HG03095 (cell line): ENCODE data around the gene HIF3A.
"Not testable (repeated sequence)": the region's sequence is repeated elsewhere in the genome, so short reads cannot be mapped to it uniquely, and the experiment has no call there.

ENCODE experiments used
- ATAC-seq: cut with Tn5 transposase; IDR thresholded peaks from one replicate; pipeline ENCODE4 v1.9.1; 2021; ENCODE audit warnings: moderate library complexity; ENCODE audit not compliant: unreplicated experiment

Gene HIF3A

DNA sequence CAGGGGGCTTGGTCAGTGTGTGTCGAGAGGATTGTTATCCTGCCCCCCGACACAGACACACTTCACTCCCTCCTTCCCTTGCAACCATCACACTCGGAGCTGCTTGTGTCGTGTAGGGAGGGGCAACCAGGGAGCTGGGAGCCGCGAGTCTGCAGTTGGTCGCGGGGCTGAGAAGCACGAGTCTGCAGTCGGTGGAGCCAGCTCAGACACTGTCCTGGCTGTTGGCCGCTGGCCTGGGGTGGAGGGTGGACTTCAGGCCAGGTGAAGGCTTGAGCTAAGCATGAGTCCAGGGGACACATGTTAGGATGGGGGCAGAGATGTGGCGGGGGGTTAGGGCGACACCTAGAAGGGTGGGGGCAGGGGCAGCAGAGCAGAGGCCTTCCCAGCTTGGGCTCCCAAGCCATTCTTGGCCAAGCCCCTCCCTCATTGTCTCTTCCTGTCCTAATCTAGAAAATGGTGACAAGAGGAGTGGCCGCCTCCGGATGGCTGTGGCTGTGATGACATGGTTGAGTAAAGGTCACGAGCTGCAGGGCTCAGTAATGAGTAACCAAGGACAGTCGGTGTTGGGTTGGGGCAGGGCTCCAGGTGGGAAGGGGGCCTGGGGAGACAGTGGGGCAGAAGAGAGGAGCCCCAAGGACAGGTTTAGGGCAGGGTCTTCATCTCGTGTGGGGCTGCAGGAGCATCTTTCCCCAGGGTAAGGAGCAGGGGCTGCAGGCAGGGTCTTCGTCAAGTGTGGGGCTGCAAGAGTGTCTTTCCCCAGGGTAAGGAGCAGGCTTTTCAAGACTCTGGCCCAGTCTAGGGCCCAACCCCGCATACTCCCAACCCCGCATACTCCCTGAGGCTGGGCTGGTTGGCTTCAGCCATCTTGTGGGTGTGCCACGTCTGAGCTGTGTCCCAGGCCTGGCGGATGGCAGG is 58.6 kb downstream of the HIF3A start:
- no peak for ATAC-seq

GRCh38 chr19:46356149-46357055 is 59.6 kb downstream of the HIF3A start:
- no peak for ATAC-seq

DNA sequence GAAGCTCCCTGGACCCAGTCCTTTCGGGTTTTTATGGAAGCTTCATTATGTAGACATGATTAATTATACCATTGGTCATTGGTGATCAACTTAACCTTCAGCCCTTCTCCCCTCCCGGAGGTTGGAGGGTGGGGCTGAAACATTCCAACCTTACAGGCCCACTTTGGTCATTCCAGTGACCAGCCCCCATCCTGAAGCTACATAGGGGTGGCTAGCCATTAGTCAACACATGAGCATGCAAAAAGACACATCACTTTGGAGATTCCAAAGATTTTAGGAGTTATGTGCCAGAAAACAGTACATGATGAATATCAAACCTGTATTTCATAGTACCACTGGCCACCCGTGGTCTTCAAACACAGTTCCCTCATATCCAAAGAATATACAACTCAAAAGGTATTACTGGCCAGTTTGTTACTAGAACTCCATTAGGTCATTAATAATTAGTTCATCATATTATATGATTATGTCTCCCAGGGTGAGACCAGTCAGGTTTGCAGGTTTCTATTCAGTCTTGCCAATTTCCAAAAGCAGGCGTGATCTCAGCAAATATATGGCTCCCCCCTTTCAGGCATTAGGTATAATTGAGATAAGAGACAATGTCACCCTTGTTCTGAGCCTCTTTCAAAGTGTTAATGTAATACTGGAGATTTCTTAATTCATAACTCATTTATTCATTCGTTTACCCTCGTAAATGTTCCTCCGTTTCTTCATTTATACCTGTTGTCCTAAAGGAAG is 61.2 kb downstream of the HIF3A start:
- no peak for ATAC-seq

- ATAC-seq = no peak
Observed at GRCh38 chr19:46361915-46362314, 65.1 kb downstream of the HIF3A start.

DNA sequence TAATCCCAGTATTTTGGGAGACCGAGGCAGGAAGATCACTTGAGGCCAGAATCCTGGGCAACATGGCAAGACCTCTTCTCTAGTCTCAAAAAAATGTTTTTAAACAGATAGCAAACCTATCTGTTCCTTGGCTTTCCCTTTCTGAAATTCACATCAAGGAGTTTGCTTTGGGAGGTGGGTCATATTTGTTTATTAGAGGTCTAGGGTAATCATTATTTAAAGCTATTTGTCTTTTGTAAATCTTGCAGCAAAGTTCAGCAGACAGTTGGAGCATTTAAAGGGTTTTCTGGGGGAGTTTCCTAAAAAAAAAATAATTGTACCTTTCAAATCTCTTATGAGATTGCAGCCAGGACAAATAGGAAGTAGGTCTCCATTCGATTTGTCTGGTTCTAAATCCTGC is 67.5 kb downstream of the HIF3A start:
- no peak for ATAC-seq

DNA sequence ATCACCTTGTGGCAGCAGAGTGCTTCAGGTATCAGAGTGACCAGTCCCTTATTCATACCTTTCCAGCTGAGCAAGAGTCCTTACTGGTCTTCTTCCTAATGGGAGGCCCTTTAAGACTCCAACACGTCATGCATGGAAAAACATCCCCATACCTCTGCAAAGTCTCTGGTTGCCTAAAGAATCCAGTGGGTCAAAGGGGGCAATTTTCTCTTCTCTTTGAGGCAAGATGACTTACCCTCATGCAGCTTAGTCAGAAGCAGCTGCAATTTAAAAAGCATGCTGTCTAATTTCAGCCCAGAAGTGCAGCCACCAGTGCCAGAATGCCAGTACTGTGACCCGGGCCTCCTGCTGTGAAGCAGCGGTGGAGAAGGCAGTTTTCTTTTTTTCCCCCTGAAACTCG is 68.7 kb downstream of the HIF3A start:
- ATAC-seq = no peak

DNA sequence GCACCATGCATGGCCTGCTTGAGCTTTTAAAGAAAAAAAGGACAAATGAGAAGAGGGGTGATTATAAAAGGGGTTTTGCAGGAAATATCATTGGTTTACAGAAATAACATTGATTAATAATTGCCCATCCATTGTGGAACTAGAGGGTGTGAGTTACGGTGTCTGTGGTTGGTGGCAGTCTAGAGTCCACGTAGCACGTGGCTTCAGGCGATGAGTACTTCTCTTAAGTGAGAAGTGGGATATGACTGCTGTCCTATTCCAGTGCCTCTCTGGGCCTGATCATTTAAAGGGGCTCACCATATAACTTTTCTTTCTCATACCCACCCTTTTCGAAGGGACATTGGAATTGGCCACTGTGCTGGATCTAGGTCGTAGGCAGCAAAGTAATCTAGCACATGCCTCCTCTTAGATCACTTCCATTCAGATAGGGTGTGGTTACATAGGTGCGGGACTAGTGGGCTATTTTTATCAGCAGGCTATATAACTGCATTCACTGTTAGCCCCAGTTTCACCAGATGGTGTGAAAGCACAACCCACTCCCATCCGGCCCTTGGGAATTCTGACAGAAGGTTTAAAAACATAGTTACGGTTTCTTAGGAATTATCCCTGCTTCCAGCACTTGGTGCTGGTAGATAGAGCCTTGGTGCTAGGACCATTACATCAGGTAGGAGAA is 69.9 kb downstream of the HIF3A start:
- no peak for ATAC-seq

- ATAC-seq = no peak
Observed at GRCh38 chr19:46367426-46367825, 70.6 kb downstream of the HIF3A start.

DNA sequence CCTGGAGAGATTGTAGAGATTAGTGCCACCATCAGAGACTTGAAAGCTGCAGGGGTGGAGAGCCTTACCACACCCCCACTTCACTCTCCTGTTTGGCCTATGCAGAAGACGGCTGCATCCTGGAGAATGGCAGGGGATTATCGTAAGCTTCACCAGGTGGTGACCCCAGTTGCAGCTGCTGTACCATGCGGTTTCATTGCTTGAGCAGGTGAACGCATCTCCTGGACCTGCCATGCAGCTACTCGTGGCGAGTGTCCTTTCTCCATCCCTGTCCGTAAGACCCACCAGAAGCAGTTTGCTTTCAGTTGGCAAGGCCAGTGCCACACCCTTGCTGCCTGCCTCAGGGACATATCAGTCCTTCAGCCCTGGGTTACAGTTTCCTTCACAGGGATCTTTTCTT is 71.3 kb downstream of the HIF3A start:
- ATAC-seq = no peak

DNA sequence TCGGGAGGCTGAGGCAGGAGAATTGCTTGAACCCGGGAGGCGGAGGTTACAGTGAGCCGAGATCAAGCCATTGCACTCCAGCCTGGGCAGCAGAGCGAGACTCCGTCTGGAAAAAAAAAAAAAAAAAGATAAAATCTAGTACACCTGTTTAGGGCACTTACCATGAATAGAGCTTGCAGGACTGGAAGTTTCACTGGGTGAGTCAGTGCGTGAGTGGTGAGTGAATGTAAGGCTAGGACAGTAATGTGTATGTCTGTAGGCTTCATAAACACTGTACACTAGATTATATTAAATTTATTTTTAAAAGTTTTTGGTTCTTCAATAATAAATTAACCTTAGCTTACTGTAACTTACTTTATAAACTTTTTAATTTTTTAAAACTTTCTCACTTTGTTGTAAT is 73.0 kb downstream of the HIF3A start:
- no peak for ATAC-seq

GRCh38 chr19:46371371-46371901 is 74.6 kb downstream of the HIF3A start:
- no peak for ATAC-seq

DNA sequence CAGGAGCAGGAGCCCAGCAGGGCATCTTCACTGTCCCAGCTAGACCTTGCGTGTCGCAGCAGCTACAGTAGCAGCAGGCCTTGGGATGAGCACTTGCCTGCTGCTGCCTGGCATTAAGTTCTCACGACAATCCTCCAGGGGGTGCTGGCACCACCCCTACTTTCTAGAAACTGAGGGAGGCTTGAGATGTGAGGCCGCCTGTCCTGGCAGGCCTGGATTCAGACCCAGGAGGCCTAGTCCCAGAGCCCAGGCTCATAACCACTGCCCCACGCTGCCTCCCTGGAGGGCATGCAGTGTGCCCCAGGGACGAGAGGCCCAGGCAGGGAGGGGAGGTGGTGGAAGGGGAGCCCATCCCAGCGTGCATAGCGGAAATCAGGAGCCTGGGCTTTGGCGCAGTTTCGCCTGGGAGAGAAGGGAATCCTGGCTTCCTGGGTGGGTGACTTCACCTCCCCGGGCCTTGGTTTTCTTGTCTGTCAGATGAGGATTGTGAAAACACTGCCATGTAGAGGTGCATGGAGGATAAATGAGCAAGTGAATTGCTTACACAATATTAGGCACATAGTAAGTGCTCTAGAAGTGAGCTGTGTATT is 76.2 kb downstream of the HIF3A start:
- no peak for ATAC-seq

DNA sequence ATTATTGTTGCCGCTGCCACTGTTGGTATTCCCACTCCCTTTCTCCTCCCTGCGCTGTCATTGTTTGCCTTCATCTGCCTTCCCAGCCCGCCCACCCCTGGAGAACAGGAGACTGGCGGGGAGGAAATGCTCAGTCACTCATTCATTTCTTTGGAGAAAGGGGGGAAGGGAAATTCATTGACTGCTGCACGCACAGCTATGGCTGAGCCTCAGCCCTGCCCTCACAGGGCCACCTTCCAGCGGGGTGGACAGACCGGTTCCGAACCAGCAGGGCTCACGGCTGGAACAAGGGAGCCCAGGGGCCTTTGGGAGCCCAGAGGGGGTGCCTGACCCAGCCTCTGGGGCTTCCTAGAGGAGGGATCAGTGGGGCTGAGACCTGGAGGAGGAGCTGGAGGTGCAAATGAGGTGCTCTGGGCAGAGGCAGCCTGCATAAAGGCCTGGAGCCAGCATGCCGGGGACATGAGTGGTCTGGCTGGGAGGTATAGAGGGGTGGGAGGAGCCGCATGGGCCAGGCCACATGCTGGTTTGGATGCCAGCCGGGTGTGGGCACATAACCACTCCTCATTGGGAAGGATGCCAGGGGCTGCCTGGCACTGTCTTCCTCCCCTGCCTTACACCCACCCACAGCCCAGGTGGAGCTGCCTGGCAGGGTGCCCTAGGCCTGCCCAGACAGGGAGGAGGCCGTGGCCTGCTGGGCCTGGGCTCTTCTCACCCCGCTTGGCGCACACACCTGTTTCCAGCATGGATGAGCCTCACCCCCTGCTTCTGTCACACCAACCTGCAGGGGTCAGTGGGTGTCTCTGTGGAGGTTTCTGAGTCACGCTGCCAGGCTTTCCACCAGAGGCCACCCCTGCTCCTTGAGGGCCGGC is 76.9 kb downstream of the HIF3A start:
- ATAC-seq = no peak

DNA sequence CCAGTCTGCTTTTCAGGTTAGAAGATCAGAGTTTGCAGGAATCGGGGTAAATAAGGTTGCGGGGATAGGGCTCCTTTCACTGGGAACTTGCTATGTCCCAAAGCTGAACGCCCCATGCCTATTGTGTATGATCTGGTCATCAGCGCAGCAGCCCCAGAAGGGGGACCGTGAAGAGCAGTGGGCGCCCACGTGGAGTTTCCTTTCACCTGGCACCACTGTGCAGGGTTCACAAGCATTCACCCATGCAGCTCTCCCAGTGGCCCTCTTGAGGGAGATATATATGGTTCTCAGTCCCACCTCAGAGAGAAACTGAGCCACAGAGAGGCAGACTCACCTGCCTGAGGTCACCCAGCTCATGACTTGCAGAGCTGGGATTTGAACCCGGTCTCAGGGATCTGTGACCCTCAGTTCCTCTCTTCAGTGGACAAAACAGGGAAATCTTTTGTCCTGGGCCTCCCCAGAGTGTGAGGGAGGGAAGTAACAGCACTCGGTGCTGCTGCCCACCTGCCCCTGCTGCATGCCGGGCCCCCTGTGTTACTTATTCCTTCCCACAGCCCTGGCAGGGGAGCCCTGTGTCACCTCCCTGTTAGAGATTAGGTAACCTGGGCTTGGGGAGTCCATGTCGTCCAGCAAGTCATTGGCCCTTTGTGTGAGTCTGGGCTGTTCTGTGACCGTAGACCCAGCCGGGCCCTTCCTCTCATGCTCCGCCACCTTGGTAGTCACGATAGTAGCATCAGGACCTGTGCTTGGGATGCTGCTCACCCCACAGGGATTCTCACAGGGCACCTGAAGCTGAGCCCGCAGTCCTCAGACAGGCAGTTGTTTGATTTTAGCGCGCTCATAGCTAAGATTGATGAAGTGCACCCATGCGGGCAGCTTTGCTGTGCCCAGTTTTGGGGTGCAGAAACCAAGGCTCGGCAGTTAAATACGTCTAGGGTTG is 78.0 kb downstream of the HIF3A start:
- no peak for ATAC-seq

GRCh38 chr19:46375476-46376067 is 78.7 kb downstream of the HIF3A start:
- ATAC-seq = not testable (repeated sequence)

- ATAC-seq = no peak
Observed at GRCh38 chr19:46376241-46377153, 79.7 kb downstream of the HIF3A start.
